KMS-11 (cell line): ENCODE data around the gene SCLY.

Experiments used
- H2AFZ ChIP-seq: fragments of 200-600 bp; sonication (generic); 2 replicates; pipeline ENCODE4 v1.6.1; 2016; ENCODE audit warnings: antibody characterized with exemption, mixed run types, low read depth
- H3K27ac ChIP-seq: fragments of 200-600 bp; sonication (generic); 2 replicates; pipeline ENCODE4 v1.6.1; 2016; ENCODE audit warnings: mild to moderate bottlenecking, mixed run types
- H3K27me3 ChIP-seq: fragments of 200-600 bp; sonication (generic); 2 replicates; pipeline ENCODE4 v1.6.1; 2017; ENCODE audit warnings: mild to moderate bottlenecking, low read depth, mixed run types, moderate library complexity; ENCODE audit not compliant: insufficient read depth
- H3K36me3 ChIP-seq: fragments of 200-600 bp; sonication (generic); 2 replicates; pipeline ENCODE4 v1.6.1; 2017; ENCODE audit warnings: mild to moderate bottlenecking, mixed run types; ENCODE audit not compliant: insufficient read depth
- H3K4me1 ChIP-seq: fragments of 200-600 bp; sonication (generic); 2 replicates; pipeline ENCODE4 v1.6.1; 2016; ENCODE audit warnings: mild to moderate bottlenecking, low read depth, mixed run types; ENCODE audit not compliant: poor library complexity, severe bottlenecking
- H3K4me2 ChIP-seq: fragments of 200-600 bp; sonication (generic); 2 replicates; pipeline ENCODE4 v1.7.0; 2016; ENCODE audit warnings: mild to moderate bottlenecking, mixed run types
- H3K4me3 ChIP-seq: fragments of 200-600 bp; sonication (generic); IDR thresholded peaks from 2 replicates; pipeline ENCODE4 v1.6.1; 2017; ENCODE audit warnings: low read depth, low read length, mixed read lengths; ENCODE audit not compliant: insufficient read depth
- H3K79me2 ChIP-seq: fragments of 200-600 bp; sonication (generic); 2 replicates; pipeline ENCODE4 v1.6.1; 2016; ENCODE audit warnings: low read depth, mixed run types; ENCODE audit not compliant: insufficient read depth
- H3K9ac ChIP-seq: fragments of 200-600 bp; sonication (generic); 2 replicates; pipeline ENCODE4 v1.6.1; 2016; ENCODE audit warnings: mild to moderate bottlenecking, mixed run types
- H4K20me1 ChIP-seq: fragments of 200-600 bp; sonication (generic); 2 replicates; pipeline ENCODE4 v1.6.1; 2016; ENCODE audit warnings: mild to moderate bottlenecking, mixed run types; ENCODE audit not compliant: insufficient read depth
- TF ChIP-seq, protein P1 (sequence below): fragments of 200-600 bp; sonication (generic); conservative IDR thresholded peaks from 2 replicates; pipeline ENCODE4 v1.6.1; 2017; ENCODE audit warnings: low read depth, mild to moderate bottlenecking, antibody characterized with exemption, low read length, moderate library complexity, mixed read lengths

SCLY gene

DNA sequence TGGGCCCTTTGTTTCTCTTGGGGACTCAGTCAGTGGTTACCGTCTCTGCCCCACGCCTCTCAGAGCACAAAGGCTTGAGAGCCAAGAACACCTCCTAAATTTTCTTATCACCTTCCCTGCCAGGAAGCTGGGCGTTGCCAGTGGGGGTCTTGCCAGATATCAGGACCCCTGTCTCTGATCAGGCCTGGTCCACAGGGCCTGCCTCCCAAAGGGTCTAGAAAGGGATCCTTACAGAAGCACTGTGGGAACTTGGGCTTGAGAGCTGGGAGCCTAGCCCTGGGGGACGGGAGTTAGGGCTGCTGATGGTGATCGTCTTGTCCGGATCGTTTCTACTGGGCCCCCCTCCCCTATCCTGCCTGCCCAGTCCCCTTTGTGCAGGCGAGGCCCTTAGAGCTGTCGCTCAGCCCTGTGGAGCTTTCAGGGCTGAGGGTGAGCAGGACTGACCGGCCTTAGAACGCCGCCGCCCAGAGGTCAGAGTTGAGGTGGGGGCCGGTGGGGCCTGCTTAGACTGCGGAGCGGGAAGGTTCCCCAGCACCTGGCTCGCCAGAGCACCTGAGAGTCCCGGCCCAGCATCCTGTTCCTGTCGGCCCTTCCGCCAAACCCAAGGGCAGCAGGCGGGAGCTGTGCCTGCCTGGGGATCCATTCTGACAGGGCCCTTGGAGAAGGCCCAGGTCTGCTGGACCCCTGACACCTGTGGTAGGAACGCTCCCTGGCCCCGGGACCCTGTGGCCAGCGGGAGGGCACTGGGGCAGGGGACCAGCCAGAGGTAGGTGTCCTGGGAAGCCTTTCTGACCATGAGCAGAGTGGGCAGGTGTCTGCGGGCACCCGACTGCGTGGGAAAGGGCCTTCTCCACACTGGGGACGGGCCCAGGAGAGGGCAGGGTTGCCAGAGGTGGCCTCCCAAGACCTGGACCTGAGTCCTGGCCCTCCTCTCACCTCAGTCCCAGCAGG is 40.3 kb downstream of the SCLY start:
- H3K27ac ChIP-seq = no peak overlapping the region
- H3K4me1 ChIP-seq = no peaks in the 10 kb centered on the region
- no peaks in the 10 kb centered on the region for H3K79me2 ChIP-seq
- H4K20me1 ChIP-seq = no peaks in the 10 kb centered on the region
- H2AFZ ChIP-seq = no peak overlapping the region
- TF ChIP-seq, protein P1, sequence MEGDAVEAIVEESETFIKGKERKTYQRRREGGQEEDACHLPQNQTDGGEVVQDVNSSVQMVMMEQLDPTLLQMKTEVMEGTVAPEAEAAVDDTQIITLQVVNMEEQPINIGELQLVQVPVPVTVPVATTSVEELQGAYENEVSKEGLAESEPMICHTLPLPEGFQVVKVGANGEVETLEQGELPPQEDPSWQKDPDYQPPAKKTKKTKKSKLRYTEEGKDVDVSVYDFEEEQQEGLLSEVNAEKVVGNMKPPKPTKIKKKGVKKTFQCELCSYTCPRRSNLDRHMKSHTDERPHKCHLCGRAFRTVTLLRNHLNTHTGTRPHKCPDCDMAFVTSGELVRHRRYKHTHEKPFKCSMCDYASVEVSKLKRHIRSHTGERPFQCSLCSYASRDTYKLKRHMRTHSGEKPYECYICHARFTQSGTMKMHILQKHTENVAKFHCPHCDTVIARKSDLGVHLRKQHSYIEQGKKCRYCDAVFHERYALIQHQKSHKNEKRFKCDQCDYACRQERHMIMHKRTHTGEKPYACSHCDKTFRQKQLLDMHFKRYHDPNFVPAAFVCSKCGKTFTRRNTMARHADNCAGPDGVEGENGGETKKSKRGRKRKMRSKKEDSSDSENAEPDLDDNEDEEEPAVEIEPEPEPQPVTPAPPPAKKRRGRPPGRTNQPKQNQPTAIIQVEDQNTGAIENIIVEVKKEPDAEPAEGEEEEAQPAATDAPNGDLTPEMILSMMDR = no peak
- no peak overlapping the region for H3K9ac ChIP-seq
- H3K4me3 ChIP-seq = no peak overlapping the region
- H3K27me3 ChIP-seq = no peaks in the 10 kb centered on the region
- no peaks in the 10 kb centered on the region for H3K36me3 ChIP-seq
- no peak overlapping the region for H3K4me2 ChIP-seq

DNA sequence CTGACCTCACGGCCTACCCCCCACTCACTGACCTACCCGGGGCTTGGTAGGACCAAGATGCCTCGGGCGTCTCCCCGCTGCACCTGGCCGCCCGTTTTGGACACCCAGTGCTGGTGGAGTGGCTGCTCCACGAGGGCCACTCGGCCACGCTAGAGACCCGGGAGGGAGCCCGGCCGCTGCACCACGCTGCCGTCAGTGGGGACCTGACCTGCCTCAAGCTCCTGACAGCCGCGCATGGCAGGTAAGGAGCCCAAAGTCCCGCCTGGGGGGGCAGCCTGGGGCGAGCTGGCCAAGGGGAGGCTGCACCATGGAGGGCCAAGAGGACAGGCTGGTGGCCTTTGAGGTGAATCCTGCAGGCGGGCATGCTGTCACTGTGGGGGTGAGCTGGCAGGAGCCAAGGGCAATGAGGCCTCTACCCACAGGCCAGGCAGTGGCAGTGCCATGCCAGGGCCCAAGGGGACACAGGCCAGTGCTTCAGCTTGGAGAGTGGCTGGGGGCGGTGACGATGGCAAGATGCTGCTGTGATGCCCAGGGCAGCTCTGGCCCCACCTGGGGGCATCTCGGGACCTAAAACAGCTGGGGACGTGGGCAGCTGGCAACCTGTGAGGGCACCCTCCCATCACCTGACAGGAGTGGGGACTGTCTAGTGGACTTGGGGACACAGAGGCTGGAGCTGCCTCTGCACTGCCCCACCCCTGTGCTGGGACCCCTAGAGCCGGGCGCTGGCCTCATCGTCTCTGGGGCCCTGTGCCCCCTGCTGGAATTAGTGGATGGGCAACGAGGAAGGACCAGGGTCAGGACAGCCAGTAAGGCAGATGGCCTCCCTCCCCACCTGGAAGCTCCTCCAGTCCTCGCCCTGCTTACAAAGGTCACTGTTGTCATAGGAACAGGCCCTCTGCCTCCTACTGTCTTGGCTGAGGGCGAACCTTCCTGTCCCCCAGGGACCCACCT is 41.4 kb downstream of the SCLY start:
- H2AFZ ChIP-seq = no peak overlapping the region
- TF ChIP-seq, protein P1 = no peak
- H3K27ac ChIP-seq = no peak overlapping the region
- no peak overlapping the region for H3K9ac ChIP-seq
- no peaks in the 10 kb centered on the region for H3K36me3 ChIP-seq
- no peaks in the 10 kb centered on the region for H3K27me3 ChIP-seq
- no peaks in the 10 kb centered on the region for H3K79me2 ChIP-seq
- H3K4me3 ChIP-seq = no peak overlapping the region
- no peaks in the 10 kb centered on the region for H3K4me1 ChIP-seq
- no peaks in the 10 kb centered on the region for H4K20me1 ChIP-seq
- no peak overlapping the region for H3K4me2 ChIP-seq

DNA sequence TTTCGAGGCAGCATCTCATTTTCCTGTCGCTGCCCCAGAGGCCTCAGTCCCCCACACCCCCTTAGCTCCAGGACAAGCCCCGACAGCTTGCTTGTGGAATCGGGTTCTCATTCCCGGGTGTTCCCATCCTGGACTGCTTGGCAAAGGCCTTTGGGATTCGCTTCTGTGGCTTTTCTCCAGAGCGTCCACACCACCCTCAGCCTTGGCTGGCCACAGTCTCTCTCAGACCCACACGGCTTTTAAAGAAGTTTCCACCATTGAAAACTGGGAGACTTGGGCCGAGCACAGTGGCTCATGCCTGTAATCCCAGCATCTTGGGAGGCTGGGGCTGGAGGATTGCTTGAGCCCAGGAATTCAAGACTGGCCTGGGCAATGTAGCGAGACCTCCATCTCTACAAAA is 42.1 kb downstream of the SCLY start:
- Histone ChIP-seq H3K27ac (no peak overlapping the region), H2AFZ (no peak overlapping the region), H4K20me1 (no peaks in the 10 kb centered on the region), H3K4me3 (no peak overlapping the region), H3K4me2 (no peak overlapping the region), H3K79me2 (no peaks in the 10 kb centered on the region), H3K27me3 (no peaks in the 10 kb centered on the region), H3K36me3 (no peaks in the 10 kb centered on the region), H3K4me1 (no peaks in the 10 kb centered on the region), H3K9ac (no peak overlapping the region)
- TF ChIP-seq, protein P1 = no peak

DNA sequence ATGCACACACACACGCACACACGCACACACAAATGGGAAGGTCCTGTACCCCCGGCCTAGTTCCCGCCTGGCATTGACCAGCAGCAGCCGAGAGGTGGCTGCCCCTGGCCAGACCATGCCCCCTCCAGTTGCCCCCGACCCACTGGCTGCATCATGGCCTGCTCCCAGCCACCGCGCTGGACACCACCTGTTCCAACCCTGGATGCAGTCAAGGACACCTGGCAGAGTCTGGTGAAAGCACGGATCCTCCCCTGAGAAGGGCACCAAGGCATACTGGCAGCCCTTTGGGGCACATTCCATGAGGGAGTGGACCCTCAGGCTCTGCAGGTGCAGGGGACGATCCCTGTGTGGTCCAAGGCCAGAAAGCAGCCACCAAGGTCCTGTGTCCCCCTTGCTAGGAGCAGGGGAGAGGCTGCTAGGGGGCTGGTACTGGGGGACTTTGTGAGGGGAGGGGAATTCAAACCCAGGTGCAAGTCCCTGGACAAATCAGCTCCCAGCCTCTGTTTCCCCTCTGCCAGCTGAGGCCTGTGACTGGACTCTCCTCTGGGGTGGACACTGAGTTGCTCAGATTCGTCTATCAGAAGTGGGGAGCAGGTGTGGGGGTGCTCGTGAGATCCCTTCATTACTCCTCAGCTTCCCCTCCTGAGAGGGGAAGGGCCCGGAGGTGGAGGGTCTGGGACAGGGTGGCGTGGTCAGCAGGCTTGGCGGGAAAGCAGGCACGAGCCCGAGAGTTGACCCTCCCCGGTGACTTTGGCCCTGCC is 42.8 kb downstream of the SCLY start:
- H3K27ac ChIP-seq = no peak overlapping the region
- H3K4me3 ChIP-seq = no peak overlapping the region
- TF ChIP-seq, protein P1 = no peak
- no peaks in the 10 kb centered on the region for H3K36me3 ChIP-seq
- no peaks in the 10 kb centered on the region for H3K4me1 ChIP-seq
- H4K20me1 ChIP-seq = no peaks in the 10 kb centered on the region
- no peaks in the 10 kb centered on the region for H3K27me3 ChIP-seq
- H3K4me2 ChIP-seq = no peak overlapping the region
- H3K9ac ChIP-seq = no peak overlapping the region
- H2AFZ ChIP-seq = no peak overlapping the region
- H3K79me2 ChIP-seq = no peaks in the 10 kb centered on the region
